HepG2 (cell line): ENCODE results near the gene E2F1. TPM values are rescaled to one million over a fixed set of nuclear protein-coding genes. Genes with fewer than 3 reads are reported as not detected.
A peak's percentile ranks its signal among the peaks of the same experiment; 100 is the strongest.

Experiments used
- CCAR2 ChIP-seq: fragments of 200-400 bp; formaldehyde crosslinking; optimal IDR thresholded peaks from 2 replicates; pipeline ENCODE3; 2018; ENCODE audit warnings: low read depth, mild to moderate bottlenecking, low read length, moderate library complexity
- EED ChIP-seq: sonication (generic); formaldehyde crosslinking; IDR thresholded peaks from 2 replicates; pipeline ENCODE4 v1.5.0; 2020; ENCODE audit warnings: mild to moderate bottlenecking, missing genetic modification reagents
- HINFP ChIP-seq: sonication (generic); formaldehyde crosslinking; IDR thresholded peaks from 2 replicates; pipeline ENCODE4 v1.4.0; 2020; ENCODE audit warnings: low read depth, mild to moderate bottlenecking, missing genetic modification reagents
- HMG20A ChIP-seq: IDR thresholded peaks from 2 replicates; pipeline ENCODE4 v1.6.1; 2016; ENCODE audit warnings: borderline replicate concordance
- HNRNPK ChIP-seq: fragments of 200-400 bp; formaldehyde crosslinking; IDR thresholded peaks from 2 replicates; pipeline ENCODE4 v1.6.1; 2018; ENCODE audit warnings: low read length, low read depth, moderate library complexity, mild to moderate bottlenecking; ENCODE audit not compliant: poor library complexity, severe bottlenecking
- HNRNPUL1 ChIP-seq: fragments of 200-400 bp; formaldehyde crosslinking; IDR thresholded peaks from 2 replicates; pipeline ENCODE4 v1.6.1; 2017; ENCODE audit warnings: low read depth, mild to moderate bottlenecking, low read length, moderate library complexity
- KDM3A ChIP-seq: IDR thresholded peaks from 2 replicates; pipeline ENCODE4 v1.6.1; 2018; ENCODE audit warnings: low read depth, missing compliant biosample characterization
- KMT2B ChIP-seq: IDR thresholded peaks from 2 replicates; pipeline ENCODE4 v1.6.1; 2016; ENCODE audit warnings: missing genetic modification reagents, missing compliant biosample characterization
- MEF2D ChIP-seq: sonication (generic); formaldehyde crosslinking; IDR thresholded peaks from 2 replicates; pipeline ENCODE4 v1.5.1; 2020; ENCODE audit warnings: mild to moderate bottlenecking, missing genetic modification reagents
- NCOA5 ChIP-seq: sonication (generic); formaldehyde crosslinking; IDR thresholded peaks from 2 replicates; pipeline ENCODE4 v1.4.0; 2020; ENCODE audit warnings: missing genetic modification reagents
- PREB ChIP-seq: sonication (generic); formaldehyde crosslinking; IDR thresholded peaks from 2 replicates; pipeline ENCODE4 v1.4.0; 2020; ENCODE audit warnings: missing genetic modification reagents
- RAD21 ChIP-seq: fragments of 450-650 bp; formaldehyde crosslinking; IDR thresholded peaks from 2 replicates; pipeline ENCODE4 v1.5.0; 2020; ENCODE audit warnings: mild to moderate bottlenecking
- TCF12 ChIP-seq, 2 experiments: fragments of 450-650 bp in 1 of 2; sonication (generic) in 1 of 2; formaldehyde crosslinking in 1 of 2; IDR thresholded peaks; 2 replicates each; pipeline versions ENCODE4 v1.6.1 to v1.8.0; 2017 to 2022; ENCODE audit warnings: antibody characterized with exemption in 1 of 2, mild to moderate bottlenecking in 1 of 2, missing genetic modification reagents in 1 of 2, moderate library complexity in 1 of 2
- ZNF552 ChIP-seq: sonication (generic); formaldehyde crosslinking; IDR thresholded peaks from 2 replicates; pipeline ENCODE4 v1.9.0; 2022; ENCODE audit warnings: missing genetic modification reagents, mild to moderate bottlenecking, borderline replicate concordance
- ZNF615 ChIP-seq: sonication (generic); formaldehyde crosslinking; IDR thresholded peaks from 2 replicates; pipeline ENCODE4 v1.5.0; 2020; ENCODE audit warnings: mild to moderate bottlenecking, missing genetic modification reagents, borderline replicate concordance
- ZNF749 ChIP-seq: sonication (generic); formaldehyde crosslinking; IDR thresholded peaks from 2 replicates; pipeline ENCODE4 v1.8.0; 2022; ENCODE audit warnings: mild to moderate bottlenecking, missing genetic modification reagents, moderate library complexity, borderline replicate concordance
- ZNF781 ChIP-seq: sonication (generic); formaldehyde crosslinking; IDR thresholded peaks from 2 replicates; pipeline ENCODE4 v1.5.1; 2020; ENCODE audit warnings: borderline replicate concordance, mild to moderate bottlenecking, missing genetic modification reagents; ENCODE audit errors: not compliant biosample characterization
- polyA plus RNA-seq, 8 experiments: library from polyadenylated mRNA; depleted of rRNA in 3 of 8; stranded (reverse) in 7 of 8; unstranded in 1 of 8; fragments of >200 nt; fragmentation: Illumina TruSeq in 4 of 8; extraction: Trizol in 4 of 8; gene quantifications; 2 replicates each; pipeline versions ENCODE4 v1.2.1 to v1.2.3, GENCODE V29; 2011 to 2016; ENCODE audit warnings: low read depth in 4 of 8, missing spikeins in 1 of 8, mixed read lengths in 1 of 8; ENCODE audit not compliant: insufficient read depth in 1 of 8
- total RNA-seq, 5 experiments: library from RNA; depleted of rRNA; stranded (reverse); fragments of >200 nt; fragmentation: Illumina TruSeq; extraction: Trizol; gene quantifications; 2 replicates each; pipeline ENCODE4 v1.2.3, GENCODE V29; 2016; ENCODE audit warnings: low read depth in 1 of 5
- TF ChIP-seq, protein P1 (sequence below): IDR thresholded peaks from 2 replicates; pipeline ENCODE4 v1.6.1; 2016; ENCODE audit warnings: mild to moderate bottlenecking
- TF ChIP-seq, protein P2 (sequence below): sonication (generic); formaldehyde crosslinking; IDR thresholded peaks from 2 replicates; pipeline ENCODE4 v1.4.0; 2020; ENCODE audit warnings: mild to moderate bottlenecking, low read depth, missing genetic modification reagents
- TF ChIP-seq, protein P3 (sequence below): IDR thresholded peaks from 2 replicates; pipeline ENCODE4 v1.6.1; 2012; ENCODE audit warnings: low read length, improper control_type of control experiment

The E2F1 gene
- total and polyA plus RNA-seq, 2 of the 13 experiments (the other 11 are each of a cell fraction or from before 2014, with no cell fraction given): 25.5 to 39.4 TPM

GRCh38 chr20:33701629-33702450, 15.7 kb upstream of the E2F1 start (continued):
- peak; percentile 87; the same call in 1 of the 2 replicates for TF ChIP-seq MEF2D (CRISPR knock-in tag)
- peak; percentile 60; the same call in 1 of the 2 replicates for TF ChIP-seq KDM3A (CRISPR knock-in tag)
- no peak for TF ChIP-seq EED (CRISPR knock-in tag)
- no peak for TF ChIP-seq CCAR2
- TF ChIP-seq KMT2B (CRISPR knock-in tag): no peak
- no peak for TF ChIP-seq PREB (CRISPR knock-in tag)
- TF ChIP-seq HMG20A (CRISPR knock-in tag): no peak; the same call in 1 of the 2 replicates
- peak; percentile 33 for TF ChIP-seq HNRNPK
- no peak for TF ChIP-seq ZNF552 (CRISPR knock-in tag)
- TF ChIP-seq ZNF781 (CRISPR knock-in tag): peak; percentile 43
- no peak for TF ChIP-seq ZNF749 (CRISPR knock-in tag)
- peak; percentile 59; the same call in 1 of the 2 replicates for TF ChIP-seq HINFP (CRISPR knock-in tag)
- TF ChIP-seq, protein P1, sequence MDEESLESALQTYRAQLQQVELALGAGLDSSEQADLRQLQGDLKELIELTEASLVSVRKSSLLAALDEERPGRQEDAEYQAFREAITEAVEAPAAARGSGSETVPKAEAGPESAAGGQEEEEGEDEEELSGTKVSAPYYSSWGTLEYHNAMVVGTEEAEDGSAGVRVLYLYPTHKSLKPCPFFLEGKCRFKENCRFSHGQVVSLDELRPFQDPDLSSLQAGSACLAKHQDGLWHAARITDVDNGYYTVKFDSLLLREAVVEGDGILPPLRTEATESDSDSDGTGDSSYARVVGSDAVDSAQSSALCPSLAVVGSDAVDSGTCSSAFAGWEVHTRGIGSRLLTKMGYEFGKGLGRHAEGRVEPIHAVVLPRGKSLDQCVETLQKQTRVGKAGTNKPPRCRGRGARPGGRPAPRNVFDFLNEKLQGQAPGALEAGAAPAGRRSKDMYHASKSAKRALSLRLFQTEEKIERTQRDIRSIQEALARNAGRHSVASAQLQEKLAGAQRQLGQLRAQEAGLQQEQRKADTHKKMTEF (CRISPR knock-in tag): peak; percentile 78
- no peak; the same call in 1 of the 2 replicates for TF ChIP-seq RAD21 (CRISPR knock-in tag)
- TF ChIP-seq ZNF615 (CRISPR knock-in tag): no peak
- TF ChIP-seq, protein P2, sequence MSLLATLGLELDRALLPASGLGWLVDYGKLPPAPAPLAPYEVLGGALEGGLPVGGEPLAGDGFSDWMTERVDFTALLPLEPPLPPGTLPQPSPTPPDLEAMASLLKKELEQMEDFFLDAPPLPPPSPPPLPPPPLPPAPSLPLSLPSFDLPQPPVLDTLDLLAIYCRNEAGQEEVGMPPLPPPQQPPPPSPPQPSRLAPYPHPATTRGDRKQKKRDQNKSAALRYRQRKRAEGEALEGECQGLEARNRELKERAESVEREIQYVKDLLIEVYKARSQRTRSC (CRISPR knock-in tag): no peak
- TF ChIP-seq NCOA5 (CRISPR knock-in tag): no peak
- no peak for TF ChIP-seq TCF12 (IDR thresholded peaks at IDR 0.05)
- peak; percentile 78 for TF ChIP-seq TCF12 (CRISPR knock-in tag; IDR thresholded peaks at IDR 0.05)
- no peak for TF ChIP-seq HNRNPUL1
- TF ChIP-seq, protein P3, sequence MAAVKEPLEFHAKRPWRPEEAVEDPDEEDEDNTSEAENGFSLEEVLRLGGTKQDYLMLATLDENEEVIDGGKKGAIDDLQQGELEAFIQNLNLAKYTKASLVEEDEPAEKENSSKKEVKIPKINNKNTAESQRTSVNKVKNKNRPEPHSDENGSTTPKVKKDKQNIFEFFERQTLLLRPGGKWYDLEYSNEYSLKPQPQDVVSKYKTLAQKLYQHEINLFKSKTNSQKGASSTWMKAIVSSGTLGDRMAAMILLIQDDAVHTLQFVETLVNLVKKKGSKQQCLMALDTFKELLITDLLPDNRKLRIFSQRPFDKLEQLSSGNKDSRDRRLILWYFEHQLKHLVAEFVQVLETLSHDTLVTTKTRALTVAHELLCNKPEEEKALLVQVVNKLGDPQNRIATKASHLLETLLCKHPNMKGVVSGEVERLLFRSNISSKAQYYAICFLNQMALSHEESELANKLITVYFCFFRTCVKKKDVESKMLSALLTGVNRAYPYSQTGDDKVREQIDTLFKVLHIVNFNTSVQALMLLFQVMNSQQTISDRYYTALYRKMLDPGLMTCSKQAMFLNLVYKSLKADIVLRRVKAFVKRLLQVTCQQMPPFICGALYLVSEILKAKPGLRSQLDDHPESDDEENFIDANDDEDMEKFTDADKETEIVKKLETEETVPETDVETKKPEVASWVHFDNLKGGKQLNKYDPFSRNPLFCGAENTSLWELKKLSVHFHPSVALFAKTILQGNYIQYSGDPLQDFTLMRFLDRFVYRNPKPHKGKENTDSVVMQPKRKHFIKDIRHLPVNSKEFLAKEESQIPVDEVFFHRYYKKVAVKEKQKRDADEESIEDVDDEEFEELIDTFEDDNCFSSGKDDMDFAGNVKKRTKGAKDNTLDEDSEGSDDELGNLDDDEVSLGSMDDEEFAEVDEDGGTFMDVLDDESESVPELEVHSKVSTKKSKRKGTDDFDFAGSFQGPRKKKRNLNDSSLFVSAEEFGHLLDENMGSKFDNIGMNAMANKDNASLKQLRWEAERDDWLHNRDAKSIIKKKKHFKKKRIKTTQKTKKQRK: no peak
